ENCODE results near the gene CA6.
"Not testable (repeated sequence)": the region's sequence is repeated elsewhere in the genome, so short reads cannot be mapped to it uniquely, and the experiment has no call there.

Gene CA6

DNA sequence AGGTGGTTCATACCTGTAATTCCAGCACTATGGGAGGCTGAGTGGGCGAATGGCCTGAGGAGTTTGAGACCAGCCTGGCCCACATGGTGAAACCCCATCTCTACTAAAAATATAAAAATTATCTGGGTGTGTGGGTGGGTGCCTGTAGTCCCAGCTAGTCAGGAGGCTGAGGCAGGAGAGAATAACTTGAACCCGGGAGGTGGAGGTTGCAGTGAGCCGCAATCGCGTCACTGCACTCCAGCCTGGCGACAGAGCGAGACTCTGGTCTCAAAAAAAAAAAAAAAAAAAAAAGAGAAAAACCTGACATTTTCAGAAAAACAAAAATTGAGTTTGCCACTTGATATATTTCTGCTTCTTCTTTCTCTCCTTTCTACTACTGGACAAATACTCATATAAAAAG is 24.3 kb downstream of the CA6 start:
- DNase-seq (ENCODE audit: low spot score): no peak

DNA sequence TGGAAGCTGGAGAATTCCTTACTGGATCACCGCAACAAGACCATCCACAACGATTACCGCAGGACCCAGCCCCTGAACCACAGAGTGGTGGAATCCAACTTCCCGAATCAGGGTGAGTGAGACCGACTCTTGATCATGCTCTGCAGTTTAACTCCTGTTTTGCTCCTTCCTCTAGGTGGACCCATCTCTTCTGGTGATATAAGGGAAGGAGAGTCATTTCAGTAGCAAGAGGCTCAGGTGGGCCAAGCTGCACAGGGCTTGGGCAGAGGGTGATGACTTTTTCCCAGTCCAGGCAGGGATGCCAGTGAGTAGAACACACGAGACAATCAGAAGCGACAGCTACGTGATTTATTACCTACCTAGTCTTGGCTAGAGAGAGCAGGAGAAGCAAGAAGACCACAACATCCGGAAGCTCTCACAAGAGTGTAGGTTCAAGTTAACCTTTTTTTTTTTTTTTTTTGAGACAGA is 25.2 kb downstream of the CA6 start:
- DNase-seq (ENCODE audit: low spot score): peak; percentile 60

DNA sequence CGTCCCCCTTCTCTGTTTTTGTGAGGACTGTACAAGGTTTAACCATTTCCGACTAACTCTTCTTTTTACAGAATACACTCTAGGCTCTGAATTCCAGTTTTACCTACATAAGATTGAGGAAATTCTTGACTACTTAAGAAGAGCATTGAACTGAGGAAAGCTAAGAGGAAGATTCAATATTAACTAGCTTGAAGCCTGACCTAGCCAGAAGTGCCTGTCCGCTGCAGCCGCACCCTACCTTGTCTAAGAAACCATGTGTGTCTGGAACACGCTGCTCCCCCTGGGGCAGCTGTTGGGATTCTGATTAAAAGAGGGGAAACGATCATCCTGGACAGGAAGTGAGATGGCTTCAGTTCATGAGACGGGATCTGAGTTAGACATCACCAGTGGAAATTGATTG is 28.9 kb downstream of the CA6 start:
- DNase-seq (ENCODE audit: low spot score): no peak

DNA sequence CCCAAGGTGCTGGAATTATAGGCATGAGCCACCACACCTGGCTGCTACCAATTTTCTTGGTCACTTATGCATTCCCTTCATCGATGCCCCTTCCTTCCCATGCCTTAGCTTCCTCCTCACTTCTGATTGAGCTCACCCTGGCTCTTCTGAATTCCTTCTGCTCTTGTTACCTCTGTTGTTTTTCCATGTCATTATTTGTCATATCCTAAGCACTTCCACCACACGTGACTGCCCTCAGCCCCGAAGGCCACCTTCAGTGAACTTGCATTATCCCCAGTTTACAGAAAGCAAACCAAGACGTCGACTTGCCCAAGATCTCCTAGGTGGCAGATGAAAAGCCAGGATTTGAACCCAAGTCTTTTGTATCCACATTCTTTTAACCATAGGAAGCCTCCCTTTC is 30.7 kb downstream of the CA6 start:
- no peak for DNase-seq (ENCODE audit: low spot score)

DNA sequence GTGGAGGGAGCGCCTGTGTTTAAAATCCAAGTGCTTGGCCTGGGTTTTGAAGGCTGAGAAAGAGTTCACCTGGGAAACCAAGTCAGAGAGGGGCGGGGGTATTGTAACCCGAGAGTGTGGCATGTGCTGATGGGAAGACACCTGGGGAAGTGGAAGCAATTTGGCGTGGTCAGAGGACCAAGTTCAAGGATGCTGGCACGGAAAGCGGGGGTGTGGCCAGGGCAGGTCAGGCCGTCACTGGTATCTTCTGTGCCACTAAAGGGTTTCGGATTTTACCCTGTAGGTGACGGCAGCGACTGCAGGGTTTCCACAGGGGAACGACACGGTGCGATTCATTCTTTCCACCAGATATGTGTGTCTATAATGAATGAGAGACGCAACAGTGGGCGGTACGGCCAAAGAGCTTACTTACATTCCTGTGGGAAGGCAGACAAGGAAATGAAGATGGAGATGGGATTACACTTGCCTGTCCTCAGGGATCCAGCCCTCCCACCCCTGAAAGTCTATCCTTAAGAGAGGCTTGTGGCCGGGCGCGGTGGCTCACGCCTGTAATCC is 31.3 kb downstream of the CA6 start:
- DNase-seq (ENCODE audit: low spot score): no peak

DNA sequence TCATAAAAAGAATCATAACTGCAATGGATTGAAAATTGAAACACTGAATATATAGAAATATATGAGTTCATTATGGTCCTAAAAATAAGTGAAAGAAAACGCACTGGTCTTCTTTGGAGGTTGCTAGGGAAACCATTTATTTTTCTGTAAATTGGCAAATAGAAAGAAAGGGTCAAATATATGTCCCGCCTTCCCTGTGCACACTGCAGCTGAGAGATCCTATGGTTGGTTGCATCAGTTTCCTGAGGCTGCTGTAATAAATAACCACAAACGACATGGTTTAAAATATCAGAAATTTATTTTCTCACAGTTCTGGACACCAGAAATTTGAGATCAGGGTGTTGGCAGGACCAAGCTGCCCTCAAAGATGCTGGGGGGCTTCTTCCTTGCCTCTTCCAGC is 35.0 kb downstream of the CA6 start:
- no peak for DNase-seq (ENCODE audit: low spot score)

DNA sequence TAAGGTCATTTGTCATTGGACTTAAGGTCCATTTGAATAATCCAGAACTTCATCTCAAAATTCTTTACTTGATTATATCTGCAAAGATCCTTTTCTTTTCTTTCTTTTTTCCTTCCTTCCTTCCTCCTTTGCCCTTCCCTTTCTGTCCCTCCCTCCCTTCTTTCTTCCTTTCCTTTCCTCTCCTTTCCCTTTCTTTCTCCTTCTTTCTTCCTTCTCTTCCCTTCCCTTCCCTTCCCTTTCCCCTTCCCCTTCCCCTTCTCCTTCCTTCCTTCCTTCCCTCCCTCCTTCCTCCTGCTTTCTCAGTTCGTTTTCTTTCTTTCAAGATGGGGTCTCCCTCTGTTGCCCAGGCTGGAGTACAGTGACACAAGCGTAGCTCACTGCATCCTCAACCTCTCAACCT is 35.5 kb downstream of the CA6 start:
- no peak for DNase-seq (ENCODE audit: low spot score)

DNA sequence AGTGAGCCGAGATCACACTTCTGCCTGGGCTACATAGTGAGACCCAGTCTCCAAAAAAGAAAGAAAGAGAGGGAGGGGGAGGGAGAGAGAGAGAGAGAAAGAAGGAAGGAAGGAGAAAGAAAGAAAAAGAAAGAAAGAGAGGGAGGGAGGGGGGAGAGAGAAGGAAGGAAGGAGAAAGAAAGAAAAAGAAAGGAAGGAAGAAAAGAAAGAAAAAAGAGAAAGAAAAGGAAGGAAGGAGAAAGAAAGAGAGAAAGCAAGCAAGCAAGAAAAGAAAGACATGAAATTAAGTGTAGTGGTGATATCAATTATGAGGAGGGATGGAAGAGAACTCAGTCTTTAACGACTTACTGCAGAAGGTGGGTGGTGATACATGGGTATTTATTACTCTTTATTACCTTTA is 38.5 kb downstream of the CA6 start:
- DNase-seq (ENCODE audit: low spot score): no peak

DNA sequence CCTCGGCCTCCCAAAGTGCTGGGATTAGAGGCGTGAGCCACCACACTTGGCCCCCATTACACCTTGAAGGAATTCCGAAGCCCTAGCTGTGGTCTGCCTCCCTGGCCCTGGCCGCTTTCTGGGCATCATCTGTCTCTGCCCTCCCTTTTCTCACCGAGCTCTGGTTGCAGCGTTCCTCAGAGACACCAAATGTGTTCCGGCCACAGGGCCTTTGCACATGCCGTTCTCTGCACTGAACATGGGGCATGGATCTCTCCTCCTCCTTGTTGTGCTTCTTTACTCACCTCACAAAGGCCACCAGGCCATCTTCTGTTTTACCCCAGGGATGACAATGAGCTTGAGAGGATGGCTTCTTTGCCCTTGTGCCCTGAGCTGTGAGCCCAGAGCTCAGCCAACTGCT is 39.3 kb downstream of the CA6 start:
- no peak for DNase-seq (ENCODE audit: low spot score)

DNA sequence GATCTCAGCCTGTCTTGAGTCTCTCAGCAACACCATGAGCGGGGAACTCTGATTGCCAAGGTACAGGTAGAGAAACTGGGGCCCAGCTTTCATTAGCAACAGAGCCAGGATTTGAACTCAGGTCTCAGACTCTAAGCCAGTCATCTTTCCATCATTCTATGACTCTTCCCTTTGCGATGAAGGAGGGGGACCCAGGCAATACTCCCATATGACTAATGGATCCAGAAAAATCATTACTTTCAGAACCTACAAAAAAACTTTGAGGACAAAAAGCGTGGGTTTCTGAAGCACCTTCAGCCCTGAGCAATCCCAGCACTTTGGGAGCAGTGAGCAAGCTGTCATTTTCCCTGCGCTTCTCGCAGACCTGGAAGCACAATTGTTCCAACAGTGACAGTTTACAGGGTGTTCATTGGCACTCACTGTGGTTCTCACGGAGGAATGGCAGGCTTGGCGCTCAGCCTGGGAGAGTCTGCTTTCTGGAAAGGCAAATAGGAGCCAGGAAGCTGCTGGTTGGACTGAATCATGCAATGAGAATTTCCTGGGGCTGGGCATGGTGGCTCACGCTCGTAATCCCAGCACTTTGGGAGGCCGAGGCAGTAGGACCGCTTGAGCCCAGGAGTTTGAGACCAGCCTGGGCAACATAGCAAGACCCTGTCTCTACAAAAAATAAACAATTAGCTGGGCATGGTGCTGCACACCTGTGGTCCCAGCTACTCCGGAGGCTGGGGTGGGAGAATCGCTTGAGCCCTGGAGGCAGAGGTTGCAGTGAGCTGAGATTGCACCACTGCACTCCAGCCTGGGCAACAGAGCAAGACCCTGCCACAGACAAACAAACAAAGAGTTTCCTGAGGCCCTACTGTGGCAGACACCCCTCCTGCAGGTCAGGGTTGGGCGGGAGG is 40.5 kb downstream of the CA6 start:
- no peak for DNase-seq (ENCODE audit: low spot score)

DNA sequence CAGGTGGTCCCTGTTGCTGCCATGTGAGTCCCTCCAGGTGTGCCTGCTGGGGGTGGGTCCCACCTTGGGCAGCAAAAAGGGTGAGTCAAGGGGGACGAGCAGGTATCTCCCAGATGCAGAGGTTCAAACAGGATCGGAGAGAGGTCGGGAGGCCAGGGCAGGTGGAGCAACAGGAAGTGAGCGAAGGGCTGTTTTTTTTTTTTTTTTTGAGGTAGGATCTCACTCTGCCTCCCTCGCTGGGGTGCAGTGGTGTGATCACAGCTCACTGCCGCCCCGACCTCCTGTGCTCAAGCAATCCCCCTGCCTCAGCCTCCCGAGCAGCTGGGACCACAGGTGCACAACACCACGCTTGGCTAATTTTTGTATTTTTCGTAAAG is 41.1 kb downstream of the CA6 start:
- DNase-seq (ENCODE audit: low spot score): no peak

DNA sequence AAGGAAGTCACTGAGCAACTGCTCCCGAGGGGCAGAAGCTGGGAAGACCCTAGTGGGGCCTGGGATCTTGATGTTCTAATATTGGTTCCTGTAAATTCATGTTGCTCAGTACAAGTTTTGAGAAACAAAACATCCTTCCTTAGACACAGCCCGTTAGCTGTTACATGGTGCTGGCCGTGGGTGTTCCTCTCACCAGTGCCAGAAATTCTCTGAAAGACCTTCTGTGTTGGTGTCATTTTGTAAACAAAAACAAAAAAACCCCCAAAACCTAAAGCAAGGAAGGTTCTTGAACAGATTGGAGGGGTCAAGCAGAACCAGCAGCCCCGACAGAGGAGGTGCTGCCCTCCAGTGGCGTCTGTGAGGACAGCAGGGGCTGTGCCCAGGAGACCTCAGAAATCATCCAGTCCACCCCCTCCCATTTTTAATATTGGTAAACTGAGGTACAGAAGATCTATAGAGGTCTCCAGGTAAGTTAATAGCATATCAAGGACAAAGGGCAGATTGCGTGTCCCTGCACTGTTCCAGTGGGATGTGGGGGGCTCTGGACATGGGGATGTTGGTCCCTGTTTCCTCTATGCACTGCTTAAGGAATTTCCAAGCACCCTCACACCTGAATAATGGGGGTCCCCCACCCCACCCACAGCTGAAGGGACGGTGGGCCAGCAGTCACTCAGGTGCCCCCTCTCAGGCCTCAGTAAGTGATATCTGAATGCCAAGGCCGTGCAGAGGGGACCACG is 42.4 kb downstream of the CA6 start:
- peak; percentile 77 for DNase-seq (ENCODE audit: low spot score)

DNA sequence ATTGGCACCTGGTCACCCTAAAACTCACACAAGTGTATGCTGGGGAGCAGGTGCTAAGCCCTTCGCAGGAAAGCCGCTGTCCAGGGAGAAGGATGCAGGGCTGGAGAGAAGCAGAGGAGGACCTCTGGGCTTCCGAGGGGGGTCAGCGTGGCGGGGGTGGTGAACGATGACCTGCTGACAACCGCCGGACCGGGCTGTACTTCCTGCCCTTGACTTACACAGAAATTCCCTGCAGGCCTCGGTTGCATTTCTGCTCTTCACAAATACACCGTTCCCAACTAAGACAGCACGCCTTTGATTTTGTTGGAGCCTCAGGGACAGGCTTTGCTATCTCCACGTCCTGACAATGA is 42.9 kb downstream of the CA6 start:
- no peak for DNase-seq (ENCODE audit: low spot score)

DNA sequence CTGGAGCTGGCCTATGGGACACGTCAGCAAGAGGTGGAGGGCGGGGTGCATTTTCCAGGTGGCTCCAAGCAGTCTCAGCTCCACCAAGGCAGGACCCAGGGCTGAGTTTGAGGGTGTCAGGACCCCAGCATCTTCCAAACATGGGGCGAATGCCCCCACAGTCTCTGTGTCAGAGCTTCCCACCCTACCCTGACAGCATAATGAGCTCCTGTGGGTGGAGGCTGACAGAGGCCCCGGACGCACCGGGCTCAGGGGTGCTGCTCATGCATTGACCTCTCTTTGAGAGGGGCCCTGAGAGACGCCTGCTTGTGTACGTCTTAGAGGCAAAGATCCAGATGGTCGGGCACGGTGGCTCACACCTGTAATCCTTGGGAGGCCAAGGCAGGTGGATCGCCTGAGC is 43.4 kb downstream of the CA6 start:
- DNase-seq (ENCODE audit: low spot score): no peak

DNA sequence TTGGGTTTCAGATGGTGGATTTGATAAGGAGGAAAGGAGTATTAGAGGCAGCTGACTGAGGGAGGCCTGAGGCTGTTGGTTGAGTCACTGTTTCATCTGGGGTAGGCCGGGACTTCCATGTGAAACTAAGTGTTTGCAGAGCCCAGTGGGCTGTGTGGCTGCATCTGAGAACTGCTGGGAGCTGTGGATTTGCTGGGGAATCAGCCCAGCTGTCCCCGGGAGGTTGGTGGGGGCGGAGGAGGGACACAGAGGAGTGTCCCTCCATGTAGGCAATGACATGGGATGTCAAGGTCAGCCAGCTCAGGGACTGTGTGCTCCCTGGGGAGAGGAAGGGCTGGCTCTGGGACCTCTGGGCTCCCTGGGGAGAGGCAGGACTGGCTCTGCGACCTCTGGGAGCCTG is 44.2 kb downstream of the CA6 start:
- no peak for DNase-seq (ENCODE audit: low spot score)

DNA sequence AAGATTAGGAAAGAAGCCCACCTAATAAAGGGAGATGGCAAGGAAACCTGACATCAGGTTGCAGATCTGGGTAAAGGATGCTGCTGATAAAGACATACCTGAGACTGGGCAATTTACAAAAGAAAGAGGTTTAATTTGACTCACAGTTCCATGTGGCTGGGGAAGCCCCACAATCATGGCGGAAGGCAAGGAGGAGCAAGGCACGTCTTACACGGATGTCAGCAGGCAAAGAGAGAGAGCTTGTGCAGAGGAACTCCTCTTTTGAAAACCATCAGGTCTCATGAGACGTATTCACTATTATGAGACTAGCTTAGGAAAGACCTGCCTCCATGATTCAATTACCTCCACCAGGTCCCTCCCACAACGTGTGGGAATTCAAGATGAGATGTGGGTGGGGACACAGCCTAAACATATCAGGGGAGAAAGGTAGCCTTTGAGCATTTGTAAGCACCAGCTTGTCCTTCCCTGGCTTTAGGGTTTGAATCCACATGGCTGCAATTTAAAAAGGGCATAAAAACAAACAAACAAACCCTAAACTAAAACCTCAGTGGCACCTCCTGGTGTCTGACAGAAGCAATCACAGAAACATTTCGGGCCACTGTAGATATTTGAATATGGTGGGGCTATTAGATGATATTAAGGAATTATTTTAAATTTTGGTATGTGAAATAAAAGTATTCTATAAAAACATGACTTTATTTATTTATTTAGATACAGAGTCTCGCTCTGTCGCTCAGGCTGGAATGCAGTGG is 47.4 kb downstream of the CA6 start:
- DNase-seq (ENCODE audit: low spot score): no peak

DNA sequence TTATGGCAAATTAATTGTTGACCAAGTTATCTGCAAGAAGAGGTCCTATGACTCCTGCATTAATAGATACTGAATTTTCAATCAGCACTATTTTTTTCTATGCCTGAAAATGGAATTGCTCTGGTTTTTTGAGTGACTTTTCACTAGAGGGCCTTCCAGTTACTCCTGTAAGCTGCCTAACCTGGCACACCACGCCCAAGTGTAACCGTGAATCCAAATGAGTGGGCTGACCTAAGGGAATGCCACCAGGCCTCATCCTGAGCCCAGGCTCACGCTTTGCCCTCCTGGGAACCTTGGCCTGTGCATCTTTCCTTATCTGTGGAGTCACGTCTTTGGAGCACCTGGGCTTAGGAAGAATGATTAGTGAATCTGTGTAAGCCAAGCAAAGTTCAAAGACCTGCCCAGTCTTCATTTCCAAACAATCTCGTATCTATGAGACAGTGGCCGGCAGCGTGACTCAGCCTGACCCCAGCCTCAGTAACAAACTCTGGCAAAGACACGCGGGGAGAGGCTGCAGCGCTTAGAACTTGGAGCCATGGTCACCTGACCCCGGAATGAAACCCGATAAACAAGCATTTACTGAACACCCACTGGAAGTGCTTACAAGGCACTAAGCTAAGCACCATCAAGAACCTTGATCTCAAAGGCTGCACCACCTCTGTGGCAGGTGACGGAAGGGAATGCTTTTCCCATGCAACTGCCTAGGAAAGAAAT is 48.5 kb downstream of the CA6 start:
- not testable (repeated sequence) for DNase-seq (ENCODE audit: low spot score)

DNA sequence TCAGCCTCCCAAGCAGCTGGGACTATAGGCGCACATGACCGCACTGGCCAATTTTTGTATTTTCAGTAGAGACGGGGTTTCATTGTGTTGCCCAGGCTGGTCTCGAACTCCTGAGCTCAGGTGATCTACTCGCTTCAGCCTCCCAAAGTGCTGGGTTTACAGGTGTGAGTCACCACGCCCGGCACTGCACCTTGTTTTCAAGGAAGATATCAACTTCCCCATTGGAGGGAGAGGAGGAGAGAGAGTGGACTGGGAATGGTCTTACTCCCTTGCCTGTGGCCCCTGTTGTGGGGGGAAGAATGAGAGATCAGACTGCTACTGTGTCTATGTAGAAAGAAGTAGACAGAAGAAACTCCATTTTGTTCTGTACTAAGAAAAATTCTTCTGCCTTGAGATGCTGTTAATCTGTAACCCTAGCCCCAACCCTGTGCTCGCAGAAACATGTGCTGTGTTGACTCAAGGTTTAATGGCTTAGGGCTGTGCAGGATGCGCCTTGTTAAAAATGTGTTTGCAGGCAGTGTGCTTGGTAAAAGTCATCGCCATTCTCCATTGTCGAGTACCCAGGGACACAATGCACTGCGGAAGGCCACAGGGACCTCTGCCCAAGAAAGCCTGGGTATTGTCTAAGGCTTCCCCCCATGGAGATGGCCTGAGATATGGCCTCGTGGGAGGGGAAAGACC is 56.0 kb downstream of the CA6 start:
- not testable (repeated sequence) for DNase-seq (ENCODE audit: low spot score)

DNA sequence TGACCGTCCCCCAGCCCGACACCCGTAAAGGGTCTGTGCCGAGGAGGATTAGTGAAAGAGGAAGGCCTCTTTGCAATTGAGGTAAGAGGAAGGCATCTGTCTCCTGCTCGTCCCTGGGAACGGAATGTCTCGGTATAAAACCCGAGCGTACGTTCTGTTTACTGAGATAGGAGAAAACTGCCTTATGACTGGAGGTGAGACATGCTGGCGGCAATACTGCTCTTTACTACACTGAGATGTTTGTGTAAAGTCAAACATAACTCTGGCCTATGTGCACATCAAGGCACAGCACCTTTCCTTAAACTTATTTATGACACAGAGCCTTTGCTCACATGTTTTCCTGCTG is 56.5 kb downstream of the CA6 start:
- DNase-seq (ENCODE audit: low spot score): not testable (repeated sequence)

DNA sequence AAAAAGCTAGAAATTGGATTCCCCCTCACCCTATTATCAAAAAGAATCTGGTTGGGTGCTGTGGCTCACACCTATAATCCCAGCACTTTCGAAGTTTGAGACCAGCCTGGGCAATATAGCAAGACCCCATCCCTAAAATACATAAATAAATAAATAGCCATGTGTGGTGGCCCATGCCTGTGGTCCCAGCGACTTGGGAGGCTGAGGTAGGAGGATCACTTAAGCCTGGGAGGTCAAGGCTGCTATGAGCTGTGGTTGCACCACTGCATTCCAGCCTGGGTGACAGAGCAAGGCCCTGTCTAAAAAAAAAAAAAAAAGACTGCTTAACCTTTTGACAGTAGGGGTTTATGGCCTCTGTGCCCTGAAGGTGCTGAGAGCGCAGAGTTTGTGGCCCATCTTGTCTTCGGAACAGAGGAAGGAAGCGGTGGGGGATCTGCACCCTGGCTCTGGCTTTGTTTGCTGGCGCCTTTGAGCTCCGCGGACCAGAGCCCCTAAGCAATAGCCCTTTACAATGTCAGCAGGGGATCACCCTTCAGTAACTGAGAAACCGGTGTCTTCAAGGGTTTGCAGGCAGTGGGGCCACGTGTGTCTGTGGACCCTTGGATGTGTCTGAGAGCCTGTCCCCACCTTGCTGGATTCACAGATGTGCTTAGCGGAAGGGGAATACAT is 58.5 kb downstream of the CA6 start:
- no peak for DNase-seq (ENCODE audit: low spot score)

Measured in CD4-positive, alpha-beta T cell treated with Interleukin-15 for 4 hours (primary cell).